Measurements from ENCODE around the gene ARHGEF28.
A peak's percentile ranks its signal among the peaks of the same experiment; 100 is the strongest.

The ARHGEF28 gene

DNA sequence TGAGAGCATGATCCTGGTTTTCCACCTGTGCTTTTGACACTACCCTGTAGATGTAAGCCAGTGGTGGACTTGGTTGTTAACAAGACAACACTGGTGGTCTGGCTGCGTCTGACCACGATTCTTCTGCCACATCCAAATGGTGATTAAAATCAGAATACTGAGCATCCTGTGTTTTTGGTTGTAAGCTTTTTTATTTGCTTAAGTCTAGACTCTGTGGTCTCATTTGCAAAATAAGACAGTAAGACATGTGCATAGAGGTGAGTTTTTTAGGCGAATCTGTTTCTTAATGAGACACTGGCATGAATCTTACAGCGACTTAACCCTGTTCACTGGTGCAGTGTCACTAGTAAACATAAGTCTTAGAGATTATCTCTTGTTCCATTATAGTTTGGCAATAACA lies 165.4 kb downstream of the ARHGEF28 start:
- no peaks in the 10 kb centered on the region for H3K9me3 Mint-ChIP-seq
- H3K4me1 Mint-ChIP-seq = peaks cover 5% of the 10 kb centered on the region
- no peaks in the 10 kb centered on the region for H3K36me3 Mint-ChIP-seq (ENCODE audit: low read depth)
- DNase-seq = no peak
- H3K27ac Mint-ChIP-seq = no peak overlapping the region
- H3K27me3 Mint-ChIP-seq (ENCODE audit: low read depth, poor library complexity) = peaks cover 26% of the 10 kb centered on the region
- H3K4me3 Mint-ChIP-seq = no peak overlapping the region
- TF ChIP-seq, protein P1, sequence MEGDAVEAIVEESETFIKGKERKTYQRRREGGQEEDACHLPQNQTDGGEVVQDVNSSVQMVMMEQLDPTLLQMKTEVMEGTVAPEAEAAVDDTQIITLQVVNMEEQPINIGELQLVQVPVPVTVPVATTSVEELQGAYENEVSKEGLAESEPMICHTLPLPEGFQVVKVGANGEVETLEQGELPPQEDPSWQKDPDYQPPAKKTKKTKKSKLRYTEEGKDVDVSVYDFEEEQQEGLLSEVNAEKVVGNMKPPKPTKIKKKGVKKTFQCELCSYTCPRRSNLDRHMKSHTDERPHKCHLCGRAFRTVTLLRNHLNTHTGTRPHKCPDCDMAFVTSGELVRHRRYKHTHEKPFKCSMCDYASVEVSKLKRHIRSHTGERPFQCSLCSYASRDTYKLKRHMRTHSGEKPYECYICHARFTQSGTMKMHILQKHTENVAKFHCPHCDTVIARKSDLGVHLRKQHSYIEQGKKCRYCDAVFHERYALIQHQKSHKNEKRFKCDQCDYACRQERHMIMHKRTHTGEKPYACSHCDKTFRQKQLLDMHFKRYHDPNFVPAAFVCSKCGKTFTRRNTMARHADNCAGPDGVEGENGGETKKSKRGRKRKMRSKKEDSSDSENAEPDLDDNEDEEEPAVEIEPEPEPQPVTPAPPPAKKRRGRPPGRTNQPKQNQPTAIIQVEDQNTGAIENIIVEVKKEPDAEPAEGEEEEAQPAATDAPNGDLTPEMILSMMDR (IDR thresholded peaks at IDR 0.05) = no peak

DNA sequence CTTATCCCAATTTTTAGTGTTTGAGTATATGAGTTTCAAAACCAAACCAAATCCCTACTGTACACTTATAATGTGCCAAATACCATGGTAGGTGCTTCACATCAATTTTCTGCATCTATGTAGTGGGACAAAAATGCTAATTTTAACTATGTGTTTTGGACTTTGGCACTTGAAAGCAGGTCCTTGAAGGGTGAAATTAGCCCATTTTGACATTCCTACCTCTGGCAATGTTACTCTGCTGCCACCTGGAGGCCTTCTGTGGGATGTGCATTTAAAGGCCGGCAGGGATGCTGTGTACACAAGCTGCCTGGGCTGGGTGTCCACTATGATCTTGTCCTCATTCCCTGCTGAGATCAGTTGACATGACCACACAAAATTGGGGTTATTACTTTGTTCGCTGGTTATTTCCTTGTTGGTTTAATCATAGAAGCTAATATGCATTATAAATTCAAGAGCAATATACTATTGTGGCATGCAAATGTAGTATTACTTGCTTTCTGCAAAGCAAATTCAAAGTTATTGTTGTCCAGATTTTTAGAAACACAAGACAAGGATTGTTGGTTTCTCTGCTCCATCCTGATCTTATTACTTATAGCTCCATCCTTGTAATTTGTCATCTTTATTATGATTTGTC lies 166.8 kb downstream of the ARHGEF28 start:
- peak; percentile 80 for DNase-seq
- no peaks in the 10 kb centered on the region for H3K36me3 Mint-ChIP-seq (ENCODE audit: low read depth)
- H3K4me3 Mint-ChIP-seq = no peak overlapping the region
- TF ChIP-seq, protein P1 (IDR thresholded peaks at IDR 0.05) = peak; percentile 97
- H3K27ac Mint-ChIP-seq = no peak overlapping the region
- H3K9me3 Mint-ChIP-seq = no peaks in the 10 kb centered on the region
- H3K4me1 Mint-ChIP-seq = peaks cover 19% of the 10 kb centered on the region
- peaks cover 19% of the 10 kb centered on the region for H3K27me3 Mint-ChIP-seq (ENCODE audit: low read depth, poor library complexity)

DNA sequence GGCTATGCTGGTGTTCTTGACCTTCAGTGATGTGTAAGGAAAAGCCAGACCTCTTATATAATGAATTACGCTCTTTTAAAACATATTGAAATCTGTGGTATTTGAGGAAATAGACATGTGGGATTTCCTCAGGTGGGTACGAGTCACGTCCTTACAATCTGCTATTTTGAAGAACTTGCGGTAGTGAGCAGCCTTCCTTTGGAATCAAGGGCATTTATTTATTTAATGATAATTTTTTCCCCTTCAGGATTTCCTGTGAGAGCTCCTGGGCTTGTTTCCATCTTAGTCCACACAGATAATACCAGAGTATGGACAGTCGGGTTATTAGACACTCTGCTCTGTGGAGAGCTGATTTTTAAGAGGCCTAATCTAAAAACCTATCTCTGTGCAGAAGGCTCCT lies 167.9 kb downstream of the ARHGEF28 start:
- no peaks in the 10 kb centered on the region for H3K36me3 Mint-ChIP-seq (ENCODE audit: low read depth)
- TF ChIP-seq, protein P1 (IDR thresholded peaks at IDR 0.05) = no peak
- H3K27me3 Mint-ChIP-seq (ENCODE audit: low read depth, poor library complexity) = peaks cover 18% of the 10 kb centered on the region
- no peak for DNase-seq
- peaks cover 20% of the 10 kb centered on the region for H3K4me1 Mint-ChIP-seq
- no peak overlapping the region for H3K27ac Mint-ChIP-seq
- no peaks in the 10 kb centered on the region for H3K9me3 Mint-ChIP-seq
- no peak overlapping the region for H3K4me3 Mint-ChIP-seq

DNA sequence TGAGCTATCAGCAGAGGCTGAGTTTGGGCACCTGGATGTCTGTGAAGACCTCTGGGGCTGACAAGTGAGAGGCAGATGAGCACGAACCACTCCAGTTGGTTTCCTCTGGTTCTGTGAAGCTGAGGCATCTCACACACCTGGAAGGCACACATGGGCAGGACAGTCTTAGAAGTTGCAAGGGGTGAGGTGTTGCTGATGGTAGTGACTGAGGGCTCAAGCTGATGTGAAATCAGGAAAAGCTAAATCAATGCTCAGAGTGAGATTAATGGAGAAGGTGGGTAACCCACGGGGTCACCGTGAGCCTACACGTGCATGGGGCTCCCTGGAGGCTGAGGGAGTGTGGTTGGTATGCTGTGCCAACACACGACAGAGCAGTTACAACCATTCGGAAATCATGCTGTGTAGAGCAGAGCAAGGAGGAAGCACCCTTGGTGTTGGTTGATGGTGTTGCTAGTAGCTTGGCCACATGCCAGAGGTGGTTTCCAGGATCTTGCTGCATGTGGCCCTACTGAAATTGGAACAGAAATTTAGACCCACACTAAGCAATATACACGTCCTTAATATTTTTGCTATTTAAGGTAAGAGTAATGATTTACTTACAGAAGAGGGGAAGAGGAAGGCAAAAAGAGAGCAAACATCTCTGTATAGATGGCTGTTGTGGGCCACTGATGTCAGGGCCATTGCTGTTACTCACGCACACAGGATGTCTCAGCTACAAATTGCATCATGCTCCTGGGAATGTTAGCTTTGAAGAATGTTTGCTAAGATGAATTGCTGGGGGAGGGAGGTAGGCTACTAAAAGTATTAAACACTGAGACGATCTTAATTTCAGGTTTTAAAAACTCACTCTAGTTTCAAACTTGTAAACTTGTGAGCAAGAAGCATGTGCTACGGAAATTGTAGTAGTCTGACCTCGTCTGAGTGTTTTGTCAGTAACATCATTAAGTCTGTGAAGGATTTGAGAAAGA lies 170.5 kb downstream of the ARHGEF28 start:
- no peaks in the 10 kb centered on the region for H3K36me3 Mint-ChIP-seq (ENCODE audit: low read depth)
- H3K9me3 Mint-ChIP-seq = no peaks in the 10 kb centered on the region
- peaks cover 17% of the 10 kb centered on the region for H3K27me3 Mint-ChIP-seq (ENCODE audit: low read depth, poor library complexity)
- H3K27ac Mint-ChIP-seq = no peak overlapping the region
- no peak for DNase-seq
- TF ChIP-seq, protein P1 (IDR thresholded peaks at IDR 0.05) = no peak
- no peak overlapping the region for H3K4me3 Mint-ChIP-seq
- H3K4me1 Mint-ChIP-seq = peaks cover 20% of the 10 kb centered on the region

DNA sequence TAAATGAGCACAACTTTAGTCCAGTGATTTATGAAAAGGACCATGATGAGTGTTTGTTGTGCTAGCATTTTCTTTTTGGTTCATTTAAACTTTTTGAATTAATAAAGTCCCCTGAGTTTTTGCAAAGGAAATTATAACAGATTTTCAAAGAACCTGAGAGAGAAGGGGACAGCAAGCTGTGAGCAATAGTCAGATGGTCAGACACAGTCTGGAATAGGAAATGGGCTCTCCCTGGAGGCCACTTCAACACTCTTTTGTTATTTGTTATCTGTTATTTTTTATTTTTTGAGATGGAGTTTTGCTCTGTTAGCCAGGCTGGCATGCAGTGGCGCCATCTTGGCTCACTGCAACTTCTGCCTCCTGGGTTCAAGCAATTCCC lies 171.1 kb downstream of the ARHGEF28 start:
- H3K4me1 Mint-ChIP-seq = peaks cover 20% of the 10 kb centered on the region
- peaks cover 17% of the 10 kb centered on the region for H3K27me3 Mint-ChIP-seq (ENCODE audit: low read depth, poor library complexity)
- no peaks in the 10 kb centered on the region for H3K36me3 Mint-ChIP-seq (ENCODE audit: low read depth)
- DNase-seq = no peak
- no peak overlapping the region for H3K27ac Mint-ChIP-seq
- no peaks in the 10 kb centered on the region for H3K9me3 Mint-ChIP-seq
- H3K4me3 Mint-ChIP-seq = no peak overlapping the region
- TF ChIP-seq, protein P1 (IDR thresholded peaks at IDR 0.05) = no peak
